ENCODE results near the gene SLC22A14. TPM values are rescaled to one million over a fixed set of nuclear protein-coding genes. Genes with fewer than 3 reads are reported as not detected.
"Not testable (repeated sequence)": the region's sequence is repeated elsewhere in the genome, so short reads cannot be mapped to it uniquely, and the experiment has no call there.

Gene SLC22A14
- total RNA-seq, 1 experiment from 2014 or later: not detected

DNA sequence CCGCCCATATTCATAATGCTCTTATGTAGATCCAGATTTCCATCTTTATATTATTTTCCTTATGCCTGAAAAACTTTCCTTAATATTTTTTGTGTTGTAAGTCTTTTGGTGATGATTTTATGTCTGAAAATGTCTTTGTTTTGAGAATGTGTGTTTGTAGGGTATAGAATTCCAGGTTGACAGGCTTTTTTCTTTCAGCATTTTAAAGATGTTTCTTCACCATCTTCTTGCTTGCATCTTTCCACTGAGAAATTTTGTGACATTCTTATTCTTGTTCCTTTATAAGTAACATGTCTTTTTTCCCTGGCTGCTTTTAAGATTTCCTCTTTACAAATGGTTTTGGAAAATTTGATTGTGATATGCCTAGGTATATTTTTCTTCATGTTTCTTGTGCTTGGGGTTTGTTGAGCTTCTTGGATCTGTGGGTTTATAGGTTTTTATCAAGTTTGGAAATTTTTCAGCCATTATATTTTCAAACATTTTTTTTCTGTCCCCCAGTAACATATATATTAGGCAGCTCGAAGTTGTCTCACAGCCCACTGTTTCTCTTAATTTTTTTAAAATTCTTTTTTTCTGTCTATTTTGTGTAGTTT is 43.6 kb upstream of the SLC22A14 start:
- POLR2A ChIA-PET: no interaction called here
- CTCF ChIA-PET: no interaction called here
- ATAC-seq (no peak), DNase-seq (ENCODE audit: low spot score) (no peak)
- no peaks in the 10 kb centered on the region for H3K27me3 Mint-ChIP-seq (ENCODE audit: low read depth)
- no peak overlapping the region for H3K4me3 Mint-ChIP-seq
- peaks cover 11% of the 10 kb centered on the region; the same call in 1 of the 2 replicates for H3K9me3 Mint-ChIP-seq
- no peak overlapping the region for H3K27ac Mint-ChIP-seq
- peaks cover 55% of the 10 kb centered on the region for H3K36me3 Mint-ChIP-seq
- no peaks in the 10 kb centered on the region for H3K4me1 Mint-ChIP-seq
- TF ChIP-seq MXD4 (CRISPR knock-in tag; IDR thresholded peaks at IDR 0.05; ENCODE audit: borderline replicate concordance) (no peak), TCF7 (CRISPR knock-in tag; IDR thresholded peaks at IDR 0.05; ENCODE audit: low read depth) (no peak), HMGA2 (CRISPR knock-in tag; IDR thresholded peaks at IDR 0.05) (no peak), TP53 (CRISPR knock-in tag; IDR thresholded peaks at IDR 0.05) (no peak), ZNF423 (CRISPR knock-in tag; IDR thresholded peaks at IDR 0.05) (no peak)
- TF ChIP-seq, protein P1, sequence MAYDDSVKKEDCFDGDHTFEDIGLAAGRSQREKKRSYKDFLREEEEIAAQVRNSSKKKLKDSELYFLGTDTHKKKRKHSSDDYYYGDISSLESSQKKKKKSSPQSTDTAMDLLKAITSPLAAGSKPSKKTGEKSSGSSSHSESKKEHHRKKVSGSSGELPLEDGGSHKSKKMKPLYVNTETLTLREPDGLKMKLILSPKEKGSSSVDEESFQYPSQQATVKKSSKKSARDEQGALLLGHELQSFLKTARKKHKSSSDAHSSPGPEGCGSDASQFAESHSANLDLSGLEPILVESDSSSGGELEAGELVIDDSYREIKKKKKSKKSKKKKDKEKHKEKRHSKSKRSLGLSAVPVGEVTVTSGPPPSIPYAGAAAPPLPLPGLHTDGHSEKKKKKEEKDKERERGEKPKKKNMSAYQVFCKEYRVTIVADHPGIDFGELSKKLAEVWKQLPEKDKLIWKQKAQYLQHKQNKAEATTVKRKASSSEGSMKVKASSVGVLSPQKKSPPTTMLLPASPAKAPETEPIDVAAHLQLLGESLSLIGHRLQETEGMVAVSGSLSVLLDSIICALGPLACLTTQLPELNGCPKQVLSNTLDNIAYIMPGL (CRISPR knock-in tag; IDR thresholded peaks at IDR 0.05): no peak
- TF ChIP-seq, protein P2, sequence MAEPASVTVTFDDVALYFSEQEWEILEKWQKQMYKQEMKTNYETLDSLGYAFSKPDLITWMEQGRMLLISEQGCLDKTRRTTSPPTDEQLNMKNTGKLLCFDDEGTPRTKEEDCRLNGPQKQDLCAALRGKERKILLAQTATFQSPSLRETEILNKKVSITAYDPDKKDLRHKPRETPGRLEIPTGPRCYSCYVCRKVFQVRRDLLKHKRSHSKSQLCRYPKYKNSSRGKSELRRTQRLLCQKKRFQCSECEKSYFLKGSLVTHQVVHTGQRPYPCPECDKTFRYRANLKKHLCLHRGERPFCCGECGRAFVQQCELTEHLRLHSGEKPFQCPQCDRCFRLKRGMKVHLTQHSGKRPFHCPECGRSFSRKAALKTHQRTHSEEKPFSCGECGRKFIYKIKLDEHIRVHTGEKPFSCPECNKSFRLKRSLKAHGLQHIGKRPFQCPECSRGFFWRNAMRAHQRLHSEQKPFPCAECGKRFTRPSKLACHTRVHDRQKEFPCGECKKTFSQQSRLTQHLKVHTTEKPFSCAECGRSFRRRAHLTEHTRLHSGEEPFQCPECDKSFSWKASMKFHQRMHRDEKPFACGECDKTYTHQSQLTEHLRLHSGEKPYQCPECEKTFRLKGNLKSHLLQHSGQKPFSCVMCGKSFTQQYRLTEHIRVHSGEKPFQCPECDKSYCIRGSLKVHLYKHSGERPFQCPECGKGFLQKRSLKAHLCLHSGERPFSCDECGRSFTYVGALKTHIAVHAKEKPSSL (CRISPR knock-in tag; conservative IDR thresholded peaks at IDR 0.05): no peak

DNA sequence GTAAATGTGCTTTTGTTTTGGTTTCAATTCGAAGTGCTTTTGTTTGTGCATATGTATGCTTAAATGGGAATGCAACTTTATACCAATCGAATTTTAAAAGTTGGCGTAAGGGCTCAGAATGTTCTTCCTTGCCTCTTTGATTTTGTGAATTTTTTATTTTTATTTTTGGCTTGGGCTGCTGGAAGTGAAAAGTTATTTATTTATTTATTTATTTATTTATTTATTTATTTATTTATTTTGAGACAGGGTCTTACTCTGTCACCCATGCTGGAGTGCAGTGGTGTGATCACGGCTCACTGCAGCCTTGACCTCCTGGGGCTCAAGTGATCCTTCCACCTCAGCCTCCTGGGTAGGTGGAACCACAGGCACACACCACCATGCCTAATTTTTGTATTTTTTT is 39.3 kb upstream of the SLC22A14 start:
- 0 out of 2 replicates have a peak, but pooled peaks have one; percentile 10 for TF ChIP-seq HMGA2 (CRISPR knock-in tag; IDR thresholded peaks at IDR 0.05)
- H3K27ac Mint-ChIP-seq; DNase-seq (ENCODE audit: low spot score); H3K9me3 Mint-ChIP-seq; H3K27me3 Mint-ChIP-seq (ENCODE audit: low read depth); POLR2A ChIA-PET; H3K4me3 Mint-ChIP-seq; CTCF ChIA-PET; ATAC-seq; H3K4me1 Mint-ChIP-seq: not testable (repeated sequence)
- H3K36me3 Mint-ChIP-seq: peaks cover 39% of the 10 kb centered on the region

DNA sequence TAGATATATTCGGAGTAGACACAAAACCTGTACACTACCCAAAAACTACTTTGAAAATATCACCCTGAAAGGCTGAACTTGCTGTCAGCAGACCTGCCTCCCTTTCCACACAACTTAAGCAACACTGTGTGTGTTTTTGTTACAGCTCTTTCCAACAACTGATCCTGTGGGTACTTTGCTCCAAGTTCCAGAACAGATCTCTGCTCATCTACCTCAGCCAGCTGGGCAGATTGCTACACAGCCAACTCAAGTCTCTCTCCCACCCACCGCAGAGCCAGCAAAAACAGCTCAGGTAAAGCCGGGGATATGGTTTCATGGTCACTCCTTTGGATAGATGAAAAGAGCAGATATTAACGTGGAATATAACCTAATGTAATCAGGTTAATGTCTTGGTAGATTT is 36.2 kb upstream of the SLC22A14 start:
- DNase-seq (ENCODE audit: low spot score) (no peak), ATAC-seq (no peak)
- H3K36me3 Mint-ChIP-seq: peaks cover 25% of the 10 kb centered on the region
- H3K4me1 Mint-ChIP-seq: no peaks in the 10 kb centered on the region; the same call in 1 of the 2 replicates
- H3K27me3 Mint-ChIP-seq (ENCODE audit: low read depth): no peaks in the 10 kb centered on the region
- TF ChIP-seq, protein P3, sequence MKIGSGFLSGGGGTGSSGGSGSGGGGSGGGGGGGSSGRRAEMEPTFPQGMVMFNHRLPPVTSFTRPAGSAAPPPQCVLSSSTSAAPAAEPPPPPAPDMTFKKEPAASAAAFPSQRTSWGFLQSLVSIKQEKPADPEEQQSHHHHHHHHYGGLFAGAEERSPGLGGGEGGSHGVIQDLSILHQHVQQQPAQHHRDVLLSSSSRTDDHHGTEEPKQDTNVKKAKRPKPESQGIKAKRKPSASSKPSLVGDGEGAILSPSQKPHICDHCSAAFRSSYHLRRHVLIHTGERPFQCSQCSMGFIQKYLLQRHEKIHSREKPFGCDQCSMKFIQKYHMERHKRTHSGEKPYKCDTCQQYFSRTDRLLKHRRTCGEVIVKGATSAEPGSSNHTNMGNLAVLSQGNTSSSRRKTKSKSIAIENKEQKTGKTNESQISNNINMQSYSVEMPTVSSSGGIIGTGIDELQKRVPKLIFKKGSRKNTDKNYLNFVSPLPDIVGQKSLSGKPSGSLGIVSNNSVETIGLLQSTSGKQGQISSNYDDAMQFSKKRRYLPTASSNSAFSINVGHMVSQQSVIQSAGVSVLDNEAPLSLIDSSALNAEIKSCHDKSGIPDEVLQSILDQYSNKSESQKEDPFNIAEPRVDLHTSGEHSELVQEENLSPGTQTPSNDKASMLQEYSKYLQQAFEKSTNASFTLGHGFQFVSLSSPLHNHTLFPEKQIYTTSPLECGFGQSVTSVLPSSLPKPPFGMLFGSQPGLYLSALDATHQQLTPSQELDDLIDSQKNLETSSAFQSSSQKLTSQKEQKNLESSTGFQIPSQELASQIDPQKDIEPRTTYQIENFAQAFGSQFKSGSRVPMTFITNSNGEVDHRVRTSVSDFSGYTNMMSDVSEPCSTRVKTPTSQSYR (CRISPR knock-in tag; IDR thresholded peaks at IDR 0.05): no peak
- no peak for TF ChIP-seq ZNF232 (CRISPR knock-in tag; IDR thresholded peaks at IDR 0.05)
- TF ChIP-seq ZNF416 (CRISPR knock-in tag; IDR thresholded peaks at IDR 0.05): no peak
- TF ChIP-seq, protein P4, sequence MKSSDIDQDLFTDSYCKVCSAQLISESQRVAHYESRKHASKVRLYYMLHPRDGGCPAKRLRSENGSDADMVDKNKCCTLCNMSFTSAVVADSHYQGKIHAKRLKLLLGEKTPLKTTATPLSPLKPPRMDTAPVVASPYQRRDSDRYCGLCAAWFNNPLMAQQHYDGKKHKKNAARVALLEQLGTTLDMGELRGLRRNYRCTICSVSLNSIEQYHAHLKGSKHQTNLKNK (CRISPR knock-in tag; IDR thresholded peaks at IDR 0.05): no peak
- no peak for TF ChIP-seq NR2C2 (CRISPR knock-in tag; IDR thresholded peaks at IDR 0.05)
- no peak for TF ChIP-seq KAT7 (CRISPR knock-in tag; IDR thresholded peaks at IDR 0.05; ENCODE audit: borderline replicate concordance)
- no peak for TF ChIP-seq CREB1 (CRISPR knock-in tag; IDR thresholded peaks at IDR 0.05)
- TF ChIP-seq GTF2I (CRISPR knock-in tag; conservative IDR thresholded peaks at IDR 0.05): no peak
- TF ChIP-seq, protein P5, sequence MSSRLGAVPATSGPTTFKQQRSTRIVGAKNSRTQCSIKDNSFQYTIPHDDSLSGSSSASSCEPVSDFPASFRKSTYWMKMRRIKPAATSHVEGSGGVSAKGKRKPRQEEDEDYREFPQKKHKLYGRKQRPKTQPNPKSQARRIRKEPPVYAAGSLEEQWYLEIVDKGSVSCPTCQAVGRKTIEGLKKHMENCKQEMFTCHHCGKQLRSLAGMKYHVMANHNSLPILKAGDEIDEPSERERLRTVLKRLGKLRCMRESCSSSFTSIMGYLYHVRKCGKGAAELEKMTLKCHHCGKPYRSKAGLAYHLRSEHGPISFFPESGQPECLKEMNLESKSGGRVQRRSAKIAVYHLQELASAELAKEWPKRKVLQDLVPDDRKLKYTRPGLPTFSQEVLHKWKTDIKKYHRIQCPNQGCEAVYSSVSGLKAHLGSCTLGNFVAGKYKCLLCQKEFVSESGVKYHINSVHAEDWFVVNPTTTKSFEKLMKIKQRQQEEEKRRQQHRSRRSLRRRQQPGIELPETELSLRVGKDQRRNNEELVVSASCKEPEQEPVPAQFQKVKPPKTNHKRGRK (CRISPR knock-in tag; IDR thresholded peaks at IDR 0.05; ENCODE audit: borderline replicate concordance): no peak
- POLR2A ChIA-PET: no interaction called here
- no peak overlapping the region for H3K27ac Mint-ChIP-seq
- no peak overlapping the region for H3K4me3 Mint-ChIP-seq
- CTCF ChIA-PET: no interaction called here
- H3K9me3 Mint-ChIP-seq: no peaks in the 10 kb centered on the region
